ENCODE results near the gene DCP1B.
A peak's percentile ranks its signal among the peaks of the same experiment; 100 is the strongest.

DCP1B gene

DNA sequence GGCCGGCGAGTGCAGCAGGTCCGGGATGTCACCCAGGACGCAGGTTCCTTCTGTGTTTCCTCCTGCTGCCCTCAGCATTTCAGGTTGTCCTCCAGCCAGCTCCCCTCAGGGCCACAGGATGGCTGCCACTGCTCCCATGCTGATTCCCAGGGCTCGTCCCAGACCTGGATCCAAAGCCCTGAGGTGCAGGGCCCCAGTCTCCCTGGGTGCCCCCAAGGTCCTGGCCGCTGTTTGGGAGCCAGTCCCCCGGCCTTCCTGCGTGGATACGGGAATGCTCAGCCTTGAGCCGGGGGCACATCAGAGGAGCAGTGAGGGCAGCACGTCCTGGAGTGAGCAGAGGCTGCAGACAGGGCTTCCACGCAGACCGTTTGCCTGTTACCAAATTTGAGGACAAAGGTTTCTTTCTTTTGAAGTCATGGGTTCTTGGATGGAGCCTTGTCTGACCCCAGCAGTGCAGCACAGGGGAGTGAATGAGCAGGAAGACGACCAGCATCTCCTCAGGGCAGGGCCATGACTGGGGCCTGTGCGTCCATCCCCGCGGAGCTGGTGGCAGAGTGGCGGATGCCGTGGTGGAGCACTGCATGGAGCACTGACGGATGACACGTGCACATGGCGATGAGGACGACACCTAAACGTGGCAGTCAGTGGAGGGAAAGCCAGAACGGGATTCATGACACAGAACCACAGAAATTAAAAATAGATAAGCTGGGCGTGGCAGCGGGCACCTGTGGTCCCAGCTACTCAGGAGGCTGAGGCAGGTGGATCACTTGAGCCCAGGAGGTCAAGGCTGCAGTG, 73.3 kb downstream of the DCP1B start:
- DNase-seq, result no peak
- H3K9me3 ChIP-seq (ENCODE audit: control insufficient read depth, low read length), result no peaks in the 10 kb centered on the region
- H2AFZ ChIP-seq (ENCODE audit: low read depth, low read length), result no peak overlapping the region
- H2AK5ac ChIP-seq (ENCODE audit: low read length, severe bottlenecking), result no peak overlapping the region
- peak overlapping the region in 1 of 2 experiments; percentile 14 for H3K18ac ChIP-seq (ENCODE audit: low read depth in 1 of 2, low read length in 2 of 2)
- H2BK120ac ChIP-seq (ENCODE audit: low read depth, low read length), result no peak overlapping the region
- 93% methylated on average over 27 of the region's 27 CpGs for WGBS
- no peak overlapping the region for H3K4me3 ChIP-seq (ENCODE audit: insufficient read depth in 1 of 2, low read depth in 1 of 2, low read length in 2 of 2)
- H4K91ac ChIP-seq (ENCODE audit: low read length), result peak overlapping the region; percentile 45
- no peak overlapping the region for H2BK5ac ChIP-seq (ENCODE audit: low read depth, low read length, poor library complexity, severe bottlenecking)
- no peak overlapping the region for H3K4ac ChIP-seq (ENCODE audit: low read depth in 1 of 2, low read length in 2 of 2)
- peak overlapping the region; percentile 78 for H2BK15ac ChIP-seq (ENCODE audit: low read depth, poor library complexity, severe bottlenecking)
- peaks cover 15% of the 10 kb centered on the region for H3K4me1 ChIP-seq (ENCODE audit: control insufficient read depth, insufficient read depth, low read depth, low read length)
- H3K23ac ChIP-seq (ENCODE audit: low read length in 2 of 2), result no peak overlapping the region
- no peak overlapping the region for H3K9ac ChIP-seq (ENCODE audit: low read length)
- H3K4me2 ChIP-seq (ENCODE audit: low read length, poor library complexity, severe bottlenecking), result no peak overlapping the region
- H2BK12ac ChIP-seq (ENCODE audit: low read length in 2 of 2), result peak overlapping the region in 1 of 2 experiments; percentile 15
- H3K27ac ChIP-seq (ENCODE audit: low read length, poor library complexity, severe bottlenecking), result no peak overlapping the region
- H3K27me3 ChIP-seq (ENCODE audit: control insufficient read depth in 1 of 2, insufficient read depth in 1 of 2, low read length in 2 of 2), result peaks cover 41 to 53% of the 10 kb centered on the region in 2 experiments
- H3K36me3 ChIP-seq (ENCODE audit: control insufficient read depth in 1 of 2, insufficient read depth in 2 of 2, low read depth in 1 of 2, low read length in 2 of 2), result peaks cover 0 to 5% of the 10 kb centered on the region in 2 experiments
- H3K14ac ChIP-seq (ENCODE audit: low read length in 2 of 2), result peak overlapping the region in 1 of 2 experiments; percentile 93
- no peaks in the 10 kb centered on the region for H3K79me1 ChIP-seq (replicated peaks; ENCODE audit: low read length, poor library complexity, severe bottlenecking)
- no peak overlapping the region for H4K8ac ChIP-seq (ENCODE audit: low read length)

GRCh38 chr12:1929985-1930802, 74.1 kb downstream of the DCP1B start:
- no peak overlapping the region for H3K9ac ChIP-seq (ENCODE audit: low read length)

DNA sequence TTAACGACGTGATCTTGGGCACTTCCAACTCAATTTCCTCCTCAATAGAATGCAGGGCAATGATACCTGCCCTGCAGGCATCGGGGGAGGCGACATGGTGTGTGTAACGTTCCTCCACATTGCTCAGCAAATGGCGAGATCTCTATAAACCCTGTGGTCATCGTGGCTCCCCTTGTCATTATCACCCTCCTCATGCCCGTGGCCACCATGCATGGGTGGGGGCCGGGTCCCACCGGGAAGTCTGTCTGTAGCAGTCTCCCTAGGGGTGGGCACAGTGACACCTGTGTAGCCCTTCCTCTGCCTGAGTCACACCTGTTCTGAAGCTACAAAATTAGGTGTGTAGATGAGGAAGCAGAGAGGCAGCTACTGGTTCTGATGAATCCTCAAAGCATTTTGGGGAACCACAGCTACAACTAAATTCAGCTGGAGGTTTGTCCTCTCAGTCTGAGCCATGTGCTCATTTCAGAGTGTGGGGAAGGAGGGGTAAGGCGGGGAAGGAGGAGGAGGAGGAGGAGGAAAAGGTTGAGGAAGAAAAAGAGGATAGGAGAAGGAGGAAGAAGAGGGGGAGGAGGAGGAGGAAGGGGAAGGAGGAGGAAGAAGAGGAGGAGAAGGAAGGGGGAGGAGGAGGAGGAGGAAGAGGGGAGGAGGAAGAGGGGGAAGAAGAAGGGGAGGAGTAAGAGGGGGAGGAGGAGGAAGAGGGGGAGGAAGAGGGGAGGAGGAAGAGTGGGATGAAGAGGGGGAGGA, 74.8 kb downstream of the DCP1B start:
- Histone ChIP-seq H3K9ac (ENCODE audit: low read length) (no peak overlapping the region), H4K8ac (ENCODE audit: low read length) (no peak overlapping the region), H2BK5ac (ENCODE audit: low read depth, low read length, poor library complexity, severe bottlenecking) (no peak overlapping the region), H2BK15ac (ENCODE audit: low read depth, poor library complexity, severe bottlenecking) (no peak overlapping the region), H3K4ac (ENCODE audit: low read depth in 1 of 2, low read length in 2 of 2) (no peak overlapping the region), H3K4me3 (ENCODE audit: insufficient read depth in 1 of 2, low read depth in 1 of 2, low read length in 2 of 2) (no peak overlapping the region), H3K14ac (ENCODE audit: low read length in 2 of 2) (peak overlapping the region in 1 of 2 experiments; percentile 4), H3K18ac (ENCODE audit: low read depth in 1 of 2, low read length in 2 of 2) (no peak overlapping the region), H4K91ac (ENCODE audit: low read length) (no peak overlapping the region), H2BK12ac (ENCODE audit: low read length in 2 of 2) (no peak overlapping the region), H3K79me1 (replicated peaks; ENCODE audit: low read length, poor library complexity, severe bottlenecking) (no peaks in the 10 kb centered on the region), H3K27me3 (ENCODE audit: control insufficient read depth in 1 of 2, insufficient read depth in 1 of 2, low read length in 2 of 2) (peaks cover 57 to 68% of the 10 kb centered on the region in 2 experiments), H3K9me3 (ENCODE audit: control insufficient read depth, low read length) (no peaks in the 10 kb centered on the region), H2AK5ac (ENCODE audit: low read length, severe bottlenecking) (no peak overlapping the region), H3K23ac (ENCODE audit: low read length in 2 of 2) (no peak overlapping the region), H3K4me1 (ENCODE audit: control insufficient read depth, insufficient read depth, low read depth, low read length) (peaks cover 13% of the 10 kb centered on the region), H2BK120ac (ENCODE audit: low read depth, low read length) (no peak overlapping the region), H3K36me3 (ENCODE audit: control insufficient read depth in 1 of 2, insufficient read depth in 2 of 2, low read depth in 1 of 2, low read length in 2 of 2) (no peaks in the 10 kb centered on the region), H3K4me2 (ENCODE audit: low read length, poor library complexity, severe bottlenecking) (no peak overlapping the region), H3K27ac (ENCODE audit: low read length, poor library complexity, severe bottlenecking) (no peak overlapping the region), H2AFZ (ENCODE audit: low read depth, low read length) (no peak overlapping the region)
- DNase-seq, result no peak
- WGBS, result 95% methylated on average over 11 of the region's 11 CpGs

More at GRCh38 chr12:1929985-1930802, 74.1 kb downstream of the DCP1B start:
- H3K4me1 ChIP-seq (ENCODE audit: control insufficient read depth, insufficient read depth, low read depth, low read length), result peaks cover 13% of the 10 kb centered on the region
- no peak for DNase-seq
- H3K4me3 ChIP-seq (ENCODE audit: insufficient read depth in 1 of 2, low read depth in 1 of 2, low read length in 2 of 2), result no peak overlapping the region
- no peak overlapping the region for H2AK5ac ChIP-seq (ENCODE audit: low read length, severe bottlenecking)
- no peak overlapping the region for H3K23ac ChIP-seq (ENCODE audit: low read length in 2 of 2)
- no peak overlapping the region for H4K91ac ChIP-seq (ENCODE audit: low read length)
- peak overlapping the region in 1 of 2 experiments; percentile 62 for H3K14ac ChIP-seq (ENCODE audit: low read length in 2 of 2)
- no peaks in the 10 kb centered on the region for H3K79me1 ChIP-seq (replicated peaks; ENCODE audit: low read length, poor library complexity, severe bottlenecking)
- peaks cover 49 to 61% of the 10 kb centered on the region in 2 experiments for H3K27me3 ChIP-seq (ENCODE audit: control insufficient read depth in 1 of 2, insufficient read depth in 1 of 2, low read length in 2 of 2)
- no peak overlapping the region for H2BK5ac ChIP-seq (ENCODE audit: low read depth, low read length, poor library complexity, severe bottlenecking)
- H2BK120ac ChIP-seq (ENCODE audit: low read depth, low read length), result no peak overlapping the region
- H3K36me3 ChIP-seq (ENCODE audit: control insufficient read depth in 1 of 2, insufficient read depth in 2 of 2, low read depth in 1 of 2, low read length in 2 of 2), result peaks cover 0 to 3% of the 10 kb centered on the region in 2 experiments
- no peak overlapping the region for H3K27ac ChIP-seq (ENCODE audit: low read length, poor library complexity, severe bottlenecking)
- H2BK15ac ChIP-seq (ENCODE audit: low read depth, poor library complexity, severe bottlenecking), result no peak overlapping the region
- no peak overlapping the region for H2AFZ ChIP-seq (ENCODE audit: low read depth, low read length)
- WGBS, result 86% methylated on average over 10 of the region's 11 CpGs
- no peaks in the 10 kb centered on the region for H3K9me3 ChIP-seq (ENCODE audit: control insufficient read depth, low read length)
- H3K4me2 ChIP-seq (ENCODE audit: low read length, poor library complexity, severe bottlenecking), result no peak overlapping the region
- peak overlapping the region in 1 of 2 experiments; percentile 4 for H2BK12ac ChIP-seq (ENCODE audit: low read length in 2 of 2)
- no peak overlapping the region for H4K8ac ChIP-seq (ENCODE audit: low read length)
- H3K4ac ChIP-seq (ENCODE audit: low read depth in 1 of 2, low read length in 2 of 2), result no peak overlapping the region
- H3K18ac ChIP-seq (ENCODE audit: low read depth in 1 of 2, low read length in 2 of 2), result peak overlapping the region in 1 of 2 experiments; percentile 14

Data from mesenchymal stem cell (in vitro differentiated cells and primary cell).